Astrocyte of the cerebellum (primary cell): ENCODE data around the gene SUN3.

Experiments used
- DNase-seq: peaks from one replicate; pipeline ENCODE4 v3.0.0-alpha.2; 2011; ENCODE audit warnings: low read depth
- H3K4me3 ChIP-seq: 2 replicates; pipeline ENCODE4 v1.5.1; 2011; ENCODE audit warnings: mild to moderate bottlenecking, low read depth, low read length, moderate library complexity
- CTCF ChIP-seq: IDR thresholded peaks from 2 replicates; pipeline ENCODE4 v1.5.1; 2012; ENCODE audit warnings: low read length, low read depth, moderate library complexity, mild to moderate bottlenecking; ENCODE audit errors: missing control alignments
- in situ Hi-C: cut with HindIII; loops from 2 replicates; pipeline ENCODE4 v1.10.0; 2017; ENCODE audit warnings: low sequenced_read_pairs

Gene SUN3

GRCh38 chr7:48042636-48043035 is 13.7 kb upstream of the SUN3 start:
- no peak overlapping the region for H3K4me3 ChIP-seq
- DNase-seq, result no peak
- in situ Hi-C loops, result no loop called here
- no peak for TF ChIP-seq CTCF

- in situ Hi-C loops, result no loop called here
- DNase-seq, result no peak
- TF ChIP-seq CTCF, result no peak
- H3K4me3 ChIP-seq, result no peak overlapping the region
These were observed 13.3 kb upstream of the SUN3 start for GRCh38 chr7:48042216-48042615.

- no peak for TF ChIP-seq CTCF
- in situ Hi-C loops, result no loop called here
- peak; percentile 19 for DNase-seq
- H3K4me3 ChIP-seq, result no peak overlapping the region
These were observed 12.7 kb upstream of the SUN3 start for GRCh38 chr7:48041653-48041970.

GRCh38 chr7:48040944-48041652 is 12.2 kb upstream of the SUN3 start:
- no peak overlapping the region for H3K4me3 ChIP-seq
- no peak for DNase-seq
- no peak for TF ChIP-seq CTCF
- in situ Hi-C loops, result no loop called here

GRCh38 chr7:48038815-48039506 is 10.1 kb upstream of the SUN3 start:
- in situ Hi-C loops, result no loop called here
- DNase-seq, result no peak
- no peak for TF ChIP-seq CTCF
- no peak overlapping the region for H3K4me3 ChIP-seq

GRCh38 chr7:48035967-48036478 is 7.1 kb upstream of the SUN3 start:
- DNase-seq, result no peak
- TF ChIP-seq CTCF, result no peak
- in situ Hi-C loops, result no loop called here
- H3K4me3 ChIP-seq, result peak overlapping the region; percentile 58
